ENCODE measurements around the gene POLRMT. TPM values are rescaled to one million over a fixed set of nuclear protein-coding genes. Genes with fewer than 3 reads are reported as not detected.

POLRMT gene
- total and polyA plus RNA-seq, 2 experiments from 2014 or later, result 38.7 to 60.7 TPM

DNA sequence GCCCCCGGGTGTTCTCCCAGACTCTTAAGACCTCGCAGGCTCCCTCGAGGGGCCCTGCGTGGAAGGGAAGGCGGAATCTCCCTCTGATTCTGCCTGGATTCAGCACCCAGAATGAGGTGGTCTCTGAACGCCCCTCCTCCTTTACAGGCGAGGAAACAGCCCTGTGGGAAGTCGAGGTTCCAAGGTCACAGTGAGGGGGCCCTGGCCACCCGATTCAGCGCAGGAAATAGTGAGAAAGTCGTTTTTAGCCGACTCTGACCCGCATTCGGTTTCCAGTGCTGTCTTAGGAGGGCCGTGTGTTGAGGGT is 59.9 kb downstream of the POLRMT start:
- WGBS (ENCODE audit: low lambda C conversion rate, missing lambda C conversion rate), result 3% methylated on average over 15 of the region's 15 CpGs
- Histone ChIP-seq H3K36me3 (replicated peaks; ENCODE audit: insufficient read depth, low read depth) (no peaks in the 10 kb centered on the region), H3K79me2 (peaks cover 60% of the 10 kb centered on the region), H2AFZ (no peak overlapping the region), H3K9me2 (replicated peaks; ENCODE audit: insufficient read depth) (no peaks in the 10 kb centered on the region), H4K20me1 (ENCODE audit: insufficient read depth, poor library complexity, severe bottlenecking) (peaks cover 56% of the 10 kb centered on the region), H3K9me3 (ENCODE audit: low read depth) (no peaks in the 10 kb centered on the region), H3K27me3 (no peaks in the 10 kb centered on the region), H3K4me3 (peak overlapping the region; percentile 87), H3K27ac (peak overlapping the region; percentile 89), H3K4me1 (ENCODE audit: insufficient read depth) (peaks cover 31% of the 10 kb centered on the region), H3K4me2 (peak overlapping the region; percentile 99)
- DNase-seq (ENCODE audit: low spot score), result no peak
- TF ChIP-seq, protein P1, sequence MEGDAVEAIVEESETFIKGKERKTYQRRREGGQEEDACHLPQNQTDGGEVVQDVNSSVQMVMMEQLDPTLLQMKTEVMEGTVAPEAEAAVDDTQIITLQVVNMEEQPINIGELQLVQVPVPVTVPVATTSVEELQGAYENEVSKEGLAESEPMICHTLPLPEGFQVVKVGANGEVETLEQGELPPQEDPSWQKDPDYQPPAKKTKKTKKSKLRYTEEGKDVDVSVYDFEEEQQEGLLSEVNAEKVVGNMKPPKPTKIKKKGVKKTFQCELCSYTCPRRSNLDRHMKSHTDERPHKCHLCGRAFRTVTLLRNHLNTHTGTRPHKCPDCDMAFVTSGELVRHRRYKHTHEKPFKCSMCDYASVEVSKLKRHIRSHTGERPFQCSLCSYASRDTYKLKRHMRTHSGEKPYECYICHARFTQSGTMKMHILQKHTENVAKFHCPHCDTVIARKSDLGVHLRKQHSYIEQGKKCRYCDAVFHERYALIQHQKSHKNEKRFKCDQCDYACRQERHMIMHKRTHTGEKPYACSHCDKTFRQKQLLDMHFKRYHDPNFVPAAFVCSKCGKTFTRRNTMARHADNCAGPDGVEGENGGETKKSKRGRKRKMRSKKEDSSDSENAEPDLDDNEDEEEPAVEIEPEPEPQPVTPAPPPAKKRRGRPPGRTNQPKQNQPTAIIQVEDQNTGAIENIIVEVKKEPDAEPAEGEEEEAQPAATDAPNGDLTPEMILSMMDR (IDR thresholded peaks at IDR 0.05; ENCODE audit: poor library complexity), result no peak
- TF ChIP-seq EZH2phosphoT487 (IDR thresholded peaks at IDR 0.05; ENCODE audit: low read depth, severe bottlenecking, unreplicated experiment) (no peak), EZH2 (IDR thresholded peaks at IDR 0.05; ENCODE audit: borderline replicate concordance) (no peak)

DNA sequence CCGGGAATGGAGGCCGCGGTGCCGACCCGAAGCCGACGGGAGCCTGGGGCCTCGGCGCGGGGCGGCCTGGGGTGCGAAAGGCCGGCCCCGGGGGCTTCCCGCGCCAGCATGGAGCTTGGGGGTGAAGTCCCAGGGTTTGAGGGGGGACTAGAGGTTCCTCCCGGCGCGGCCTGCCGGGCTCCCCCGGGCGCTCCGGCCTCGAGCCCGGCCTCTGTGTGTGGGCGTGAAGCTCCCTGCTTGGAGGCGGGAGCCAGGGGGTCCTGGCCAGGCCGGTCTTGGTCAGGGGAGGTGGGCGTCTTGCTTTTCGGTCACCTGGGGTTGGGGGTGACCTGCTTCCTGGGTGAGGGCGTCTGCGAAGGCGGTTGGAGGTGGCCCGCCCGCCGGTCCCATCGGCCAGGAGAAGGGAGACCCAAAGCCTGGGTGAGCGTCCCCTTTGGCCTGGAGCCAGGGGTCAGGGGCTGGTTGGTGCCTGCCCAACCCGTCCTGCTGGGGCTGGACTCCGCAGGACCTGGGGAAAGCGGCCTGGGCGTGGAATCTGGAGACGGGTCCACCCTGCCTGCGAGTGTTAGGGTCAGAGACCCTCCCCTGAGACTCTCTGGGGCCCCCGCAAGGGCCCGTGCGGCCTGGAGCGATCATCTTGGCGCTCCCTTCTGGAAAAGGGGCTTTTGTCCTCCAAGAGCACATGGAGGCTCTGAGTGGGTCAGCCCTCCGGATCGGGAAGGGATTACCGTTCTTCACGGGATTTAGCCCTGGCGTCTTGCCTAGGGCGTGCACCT is 60.4 kb downstream of the POLRMT start:
- peaks cover 55% of the 10 kb centered on the region for H3K79me2 ChIP-seq
- WGBS (ENCODE audit: low lambda C conversion rate, missing lambda C conversion rate), result 0% methylated on average over 19 of the region's 55 CpGs
- peak overlapping the region; percentile 99 for H3K4me2 ChIP-seq
- no peaks in the 10 kb centered on the region for H3K9me3 ChIP-seq (ENCODE audit: low read depth)
- H3K4me1 ChIP-seq (ENCODE audit: insufficient read depth), result peaks cover 31% of the 10 kb centered on the region
- no peak for TF ChIP-seq EZH2phosphoT487 (IDR thresholded peaks at IDR 0.05; ENCODE audit: low read depth, severe bottlenecking, unreplicated experiment)
- TF ChIP-seq, protein P1 (IDR thresholded peaks at IDR 0.05; ENCODE audit: poor library complexity), result no peak
- no peak for TF ChIP-seq EZH2 (IDR thresholded peaks at IDR 0.05; ENCODE audit: borderline replicate concordance)
- H3K27ac ChIP-seq, result peak overlapping the region; percentile 89
- H3K4me3 ChIP-seq, result peak overlapping the region; percentile 87
- H3K27me3 ChIP-seq, result no peaks in the 10 kb centered on the region
- no peaks in the 10 kb centered on the region for H3K36me3 ChIP-seq (replicated peaks; ENCODE audit: insufficient read depth, low read depth)
- H3K9me2 ChIP-seq (replicated peaks; ENCODE audit: insufficient read depth), result no peaks in the 10 kb centered on the region
- peaks cover 50% of the 10 kb centered on the region for H4K20me1 ChIP-seq (ENCODE audit: insufficient read depth, poor library complexity, severe bottlenecking)
- DNase-seq (ENCODE audit: low spot score), result peak; percentile 70
- H2AFZ ChIP-seq, result peak overlapping the region; percentile 32

DNA sequence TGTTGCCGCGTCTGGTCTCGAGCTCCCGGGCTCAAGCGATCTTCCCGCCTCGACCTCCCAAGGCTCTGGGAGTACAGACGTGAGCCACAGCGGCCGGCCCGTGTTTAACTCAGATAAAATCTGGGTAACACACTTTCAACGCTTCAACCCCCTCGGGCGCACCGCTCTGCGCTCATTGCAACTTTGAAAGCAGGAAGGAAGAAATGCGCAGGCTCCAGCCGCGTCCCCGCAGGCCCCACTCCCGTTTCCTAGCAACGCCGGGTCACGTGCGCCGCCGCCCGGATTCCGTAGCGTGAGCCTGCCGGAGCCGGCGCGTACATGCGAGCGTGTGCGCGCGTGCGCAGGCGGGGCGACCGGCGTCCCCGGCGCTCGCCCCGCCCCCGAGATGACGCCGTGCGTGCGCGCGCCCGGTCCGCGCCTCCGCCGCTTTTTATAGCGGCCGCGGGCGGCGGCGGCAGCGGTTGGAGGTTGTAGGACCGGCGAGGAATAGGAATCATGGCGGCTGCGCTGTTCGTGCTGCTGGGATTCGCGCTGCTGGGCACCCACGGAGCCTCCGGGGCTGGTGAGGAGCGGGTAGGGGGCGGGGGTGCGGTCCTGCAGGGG is 61.1 kb downstream of the POLRMT start, which contains the start of gene BSG:
BSG (plus strand) TSS at position 457 of the 603 bp plus-strand sequence; CDS start at position 496, 39 bp downstream.
- Histone ChIP-seq H3K4me1 (ENCODE audit: insufficient read depth) (peaks cover 31% of the 10 kb centered on the region), H3K27ac (peak within 1 kb of the TSS; percentile 89), H4K20me1 (ENCODE audit: insufficient read depth, poor library complexity, severe bottlenecking) (peaks cover 44% of the 10 kb centered on the region), H3K27me3 (no peaks in the 10 kb centered on the region), H3K4me2 (peak within 1 kb of the TSS; percentile 99), H3K9me3 (ENCODE audit: low read depth) (no peaks in the 10 kb centered on the region), H3K9me2 (replicated peaks; ENCODE audit: insufficient read depth) (no peaks in the 10 kb centered on the region), H2AFZ (peak within 1 kb of the TSS; percentile 96), H3K36me3 (replicated peaks; ENCODE audit: insufficient read depth, low read depth) (no peaks in the 10 kb centered on the region), H3K4me3 (peak within 1 kb of the TSS; percentile 87), H3K79me2 (peaks cover 48% of the 10 kb centered on the region)
- TF ChIP-seq, protein P1 (IDR thresholded peaks at IDR 0.05; ENCODE audit: poor library complexity), result no peak
- no peak for TF ChIP-seq EZH2 (IDR thresholded peaks at IDR 0.05; ENCODE audit: borderline replicate concordance)
- no peak for TF ChIP-seq EZH2phosphoT487 (IDR thresholded peaks at IDR 0.05; ENCODE audit: low read depth, severe bottlenecking, unreplicated experiment)
- DNase-seq (ENCODE audit: low spot score), result peak; percentile 100
- WGBS (ENCODE audit: low lambda C conversion rate, missing lambda C conversion rate), result under 1% methylated on average over 68 of the region's 79 CpGs

Data from hepatocyte (in vitro differentiated cells).